Measurements from ENCODE around the gene TPGS1. TPM values are rescaled to one million over a fixed set of nuclear protein-coding genes. Genes with fewer than 3 reads are reported as not detected.

The TPGS1 gene
- total RNA-seq, 2 donors from 2014 or later: 13.3 to 14.4 TPM

GRCh38 chr19:496112-496665, 11.1 kb upstream of the TPGS1 start, which contains the start of gene MADCAM1:
MADCAM1 (plus strand) TSS chr19:496486; CDS start chr19:496500, 14 bp downstream.
- no peaks in the 10 kb centered on the region for H3K9me3 ChIP-seq
- intact Hi-C loops (cut with DNase I): no loop called here
- H3K36me3 ChIP-seq: no peaks in the 10 kb centered on the region
- no peak for TF ChIP-seq CTCF (IDR thresholded peaks at IDR 0.05)
- peaks cover 28% of the 10 kb centered on the region for H3K27me3 ChIP-seq
- H3K27ac ChIP-seq: no peak within 1 kb of the TSS
- no peak for DNase-seq
- H3K4me1 ChIP-seq: no peaks in the 10 kb centered on the region
- no peak within 1 kb of the TSS for H3K9ac ChIP-seq (ENCODE audit: low read depth in 2 of 2, low read length in 2 of 2)
- no peak within 1 kb of the TSS for H3K4me3 ChIP-seq

DNA sequence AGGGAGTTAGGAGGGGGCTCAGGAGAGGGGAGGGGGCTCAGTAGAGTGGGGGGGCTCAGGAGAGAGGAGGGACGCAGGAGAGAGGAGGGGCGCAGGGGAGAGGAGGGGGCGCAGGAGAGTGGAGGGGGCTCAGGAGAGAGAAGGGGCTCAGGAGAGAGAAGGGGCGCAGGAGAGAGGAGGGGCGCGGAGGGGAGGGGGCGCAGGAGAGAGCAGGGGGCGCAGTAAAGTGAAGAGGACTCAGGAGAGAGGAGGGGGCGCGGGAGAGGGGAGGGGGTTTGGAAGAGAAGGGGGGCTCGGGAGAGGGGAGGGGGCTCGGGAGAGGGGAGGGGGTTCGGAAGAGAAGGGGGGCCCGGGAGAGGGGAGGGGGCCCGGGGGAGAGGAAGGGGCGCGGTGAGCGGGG, 10.3 kb upstream of the TPGS1 start:
- no peak for TF ChIP-seq CTCF (IDR thresholded peaks at IDR 0.05)
- Histone ChIP-seq H3K27ac (no peak overlapping the region), H3K4me3 (no peak overlapping the region), H3K36me3 (no peaks in the 10 kb centered on the region), H3K9ac (ENCODE audit: low read depth in 2 of 2, low read length in 2 of 2) (no peak overlapping the region), H3K4me1 (no peaks in the 10 kb centered on the region), H3K9me3 (no peaks in the 10 kb centered on the region), H3K27me3 (peaks cover 28% of the 10 kb centered on the region)
- intact Hi-C loops (cut with DNase I): no loop called here
- DNase-seq: no peak

GRCh38 chr19:497491-497868, 9.8 kb upstream of the TPGS1 start:
- H3K4me3 ChIP-seq: peak overlapping the region; percentile 20
- peaks cover 28% of the 10 kb centered on the region for H3K27me3 ChIP-seq
- H3K4me1 ChIP-seq: no peaks in the 10 kb centered on the region
- TF ChIP-seq CTCF (IDR thresholded peaks at IDR 0.05): no peak
- no peaks in the 10 kb centered on the region for H3K36me3 ChIP-seq
- no peaks in the 10 kb centered on the region for H3K9me3 ChIP-seq
- H3K27ac ChIP-seq: no peak overlapping the region
- no peak for DNase-seq
- intact Hi-C loops (cut with DNase I): no loop called here
- H3K9ac ChIP-seq (ENCODE audit: low read depth in 2 of 2, low read length in 2 of 2): no peak overlapping the region

- Histone ChIP-seq H3K9me3 (no peaks in the 10 kb centered on the region), H3K27me3 (peaks cover 28% of the 10 kb centered on the region), H3K4me1 (no peaks in the 10 kb centered on the region), H3K4me3 (peak overlapping the region; percentile 20), H3K9ac (ENCODE audit: low read depth in 2 of 2, low read length in 2 of 2) (no peak overlapping the region), H3K36me3 (no peaks in the 10 kb centered on the region), H3K27ac (no peak overlapping the region)
- TF ChIP-seq CTCF (IDR thresholded peaks at IDR 0.05): no peak
- intact Hi-C loops (cut with DNase I): no loop called here
- DNase-seq: no peak
These were observed 9.3 kb upstream of the TPGS1 start for GRCh38 chr19:497869-498510.

GRCh38 chr19:498511-498891, 8.8 kb upstream of the TPGS1 start:
- Histone ChIP-seq H3K36me3 (no peaks in the 10 kb centered on the region), H3K27me3 (peaks cover 28% of the 10 kb centered on the region), H3K4me3 (no peak overlapping the region), H3K27ac (no peak overlapping the region), H3K9ac (ENCODE audit: low read depth in 2 of 2, low read length in 2 of 2) (no peak overlapping the region), H3K4me1 (no peaks in the 10 kb centered on the region), H3K9me3 (no peaks in the 10 kb centered on the region)
- intact Hi-C loops (cut with DNase I): no loop called here
- no peak for DNase-seq
- TF ChIP-seq CTCF (IDR thresholded peaks at IDR 0.05): no peak

Measured in colonic mucosa (tissue), 4 donors.